ENCODE results near the gene CCDC141. TPM values are rescaled to one million over a fixed set of nuclear protein-coding genes. Genes with fewer than 3 reads are reported as not detected.
"Not testable (repeated sequence)": the region's sequence is repeated elsewhere in the genome, so short reads cannot be mapped to it uniquely, and the experiment has no call there.

The CCDC141 gene
- total RNA-seq, 1 donor from 2014 or later: 61.6 TPM

DNA sequence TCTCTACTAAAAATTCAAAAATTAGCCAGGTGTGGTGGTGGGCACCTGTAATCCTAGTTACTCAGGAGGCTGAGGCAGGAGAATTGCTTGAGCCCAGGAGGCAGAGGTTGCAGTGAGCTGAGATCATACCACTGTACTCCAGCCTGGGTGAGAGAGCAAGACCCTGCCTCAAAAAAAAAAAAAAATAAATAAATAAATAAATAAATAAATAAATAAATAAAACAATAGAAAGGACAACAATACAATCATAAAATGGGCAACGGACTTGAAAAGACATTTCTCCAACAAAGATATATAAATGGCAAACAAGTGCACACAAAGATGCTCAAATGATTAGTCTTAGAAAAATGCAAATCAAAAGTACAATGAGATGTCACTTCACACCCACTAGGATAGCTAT is 60.5 kb downstream of the CCDC141 start:
- H3K27ac ChIP-seq (ENCODE audit: low read depth, low read length); H3K9me3 ChIP-seq (ENCODE audit: control insufficient read depth in 3 of 3, low read length in 3 of 3); H3K4me3 ChIP-seq (ENCODE audit: low read length in 3 of 3); H3K36me3 ChIP-seq (ENCODE audit: control insufficient read depth in 3 of 3, insufficient read depth in 3 of 3, low read length in 3 of 3); H3K4me1 ChIP-seq (ENCODE audit: control insufficient read depth in 3 of 3, insufficient read depth in 3 of 3, low read length in 3 of 3); H3K9ac ChIP-seq (ENCODE audit: low read depth in 1 of 3, low read length in 3 of 3); H3K27me3 ChIP-seq (ENCODE audit: control insufficient read depth in 3 of 3, insufficient read depth in 3 of 3, low read length in 3 of 3): not testable (repeated sequence)

DNA sequence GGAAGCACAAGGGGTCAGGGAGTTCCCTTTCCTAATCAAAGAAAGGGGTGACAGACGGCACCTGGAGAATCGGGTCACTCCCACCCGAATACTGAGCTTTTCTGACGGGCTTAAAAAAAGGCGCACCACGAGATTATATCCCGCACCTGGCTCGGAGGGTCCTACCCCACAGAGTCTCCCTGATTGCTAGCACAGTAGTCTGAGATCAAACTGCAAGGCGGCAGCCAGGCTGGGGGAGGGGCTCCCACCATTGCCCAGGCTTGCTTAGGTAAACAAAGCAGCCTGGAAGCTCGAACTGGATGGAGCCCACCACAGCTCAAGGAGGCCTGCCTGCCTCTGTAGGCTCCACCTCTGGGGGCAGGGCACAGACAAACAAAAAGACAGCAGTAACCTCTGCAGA is 67.3 kb downstream of the CCDC141 start:
- not testable (repeated sequence) for H3K4me1 ChIP-seq (ENCODE audit: control insufficient read depth in 3 of 3, insufficient read depth in 3 of 3, low read length in 3 of 3); H3K27ac ChIP-seq (ENCODE audit: low read depth, low read length); H3K27me3 ChIP-seq (ENCODE audit: control insufficient read depth in 3 of 3, insufficient read depth in 3 of 3, low read length in 3 of 3); H3K4me3 ChIP-seq (ENCODE audit: low read length in 3 of 3); H3K9ac ChIP-seq (ENCODE audit: low read depth in 1 of 3, low read length in 3 of 3); H3K36me3 ChIP-seq (ENCODE audit: control insufficient read depth in 3 of 3, insufficient read depth in 3 of 3, low read length in 3 of 3); H3K9me3 ChIP-seq (ENCODE audit: control insufficient read depth in 3 of 3, low read length in 3 of 3)

DNA sequence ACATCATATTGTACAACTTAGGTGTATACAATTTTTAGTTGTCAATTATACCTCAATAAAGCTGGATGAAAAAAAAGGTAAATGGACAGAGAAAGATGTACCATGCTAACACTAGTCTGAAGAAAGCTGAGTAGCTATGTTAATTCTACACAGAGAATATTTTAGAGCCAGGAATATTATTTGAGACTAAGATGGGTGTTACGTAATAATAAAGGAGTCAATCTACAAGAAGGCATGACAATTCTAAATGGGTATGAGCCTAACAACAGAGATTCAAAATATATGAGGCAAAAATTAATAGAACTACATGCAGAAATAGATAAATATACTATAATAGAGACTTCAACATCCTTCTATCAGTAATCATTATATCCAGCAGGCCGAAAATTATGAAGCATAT is 69.1 kb downstream of the CCDC141 start:
- Histone ChIP-seq H3K4me3 (ENCODE audit: low read length in 3 of 3) (no peak overlapping the region), H3K4me1 (ENCODE audit: control insufficient read depth in 3 of 3, insufficient read depth in 3 of 3, low read length in 3 of 3) (no peaks in the 10 kb centered on the region), H3K27ac (ENCODE audit: low read depth, low read length) (no peak overlapping the region), H3K9me3 (ENCODE audit: control insufficient read depth in 3 of 3, low read length in 3 of 3) (no peaks in the 10 kb centered on the region), H3K9ac (ENCODE audit: low read depth in 1 of 3, low read length in 3 of 3) (no peak overlapping the region), H3K27me3 (ENCODE audit: control insufficient read depth in 3 of 3, insufficient read depth in 3 of 3, low read length in 3 of 3) (no peaks in the 10 kb centered on the region), H3K36me3 (ENCODE audit: control insufficient read depth in 3 of 3, insufficient read depth in 3 of 3, low read length in 3 of 3) (no peaks in the 10 kb centered on the region)

DNA sequence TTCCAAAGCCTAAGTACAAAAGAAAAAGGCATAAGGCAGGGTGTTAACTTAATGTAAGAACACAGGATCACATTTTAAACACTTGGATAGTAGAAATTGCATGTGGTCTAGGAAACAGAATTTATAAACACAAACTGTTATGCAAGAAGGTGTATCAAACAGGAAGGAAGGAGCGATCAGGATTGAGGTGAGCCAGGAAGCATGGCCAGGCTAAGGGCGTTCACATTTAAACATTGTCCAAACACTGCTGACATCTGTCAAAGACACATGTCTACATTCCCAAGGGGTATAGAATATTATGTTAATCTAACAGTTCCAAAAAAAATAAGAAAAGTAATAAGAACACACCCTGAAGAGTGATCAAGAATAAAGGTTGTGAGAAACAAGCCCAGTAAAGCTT is 71.3 kb downstream of the CCDC141 start:
- no peaks in the 10 kb centered on the region for H3K9me3 ChIP-seq (ENCODE audit: control insufficient read depth in 3 of 3, low read length in 3 of 3)

DNA sequence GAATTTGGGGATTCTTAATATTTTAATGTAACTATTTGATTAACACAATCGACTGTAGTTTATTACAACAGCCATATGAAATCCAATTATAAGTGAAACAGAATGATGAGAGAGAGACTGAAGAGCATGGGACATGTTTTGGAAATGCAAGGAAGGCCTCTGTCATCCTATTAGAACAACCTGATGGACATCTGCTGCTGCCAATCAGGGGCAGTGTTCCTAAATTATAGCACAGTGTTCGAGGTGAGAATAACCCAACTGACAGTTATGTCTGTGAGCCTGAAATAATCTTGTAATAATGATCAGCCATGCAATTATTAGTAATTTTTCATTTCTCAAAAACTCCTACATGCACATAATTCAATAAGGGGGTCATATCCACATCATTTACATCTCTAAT is 73.6 kb downstream of the CCDC141 start:
- H3K4me3 ChIP-seq (ENCODE audit: low read length in 3 of 3): no peak overlapping the region
- no peaks in the 10 kb centered on the region for H3K4me1 ChIP-seq (ENCODE audit: control insufficient read depth in 3 of 3, insufficient read depth in 3 of 3, low read length in 3 of 3)
- no peaks in the 10 kb centered on the region for H3K36me3 ChIP-seq (ENCODE audit: control insufficient read depth in 3 of 3, insufficient read depth in 3 of 3, low read length in 3 of 3)
- no peaks in the 10 kb centered on the region for H3K9me3 ChIP-seq (ENCODE audit: control insufficient read depth in 3 of 3, low read length in 3 of 3)
- H3K9ac ChIP-seq (ENCODE audit: low read depth in 1 of 3, low read length in 3 of 3): no peak overlapping the region
- H3K27me3 ChIP-seq (ENCODE audit: control insufficient read depth in 3 of 3, insufficient read depth in 3 of 3, low read length in 3 of 3): no peaks in the 10 kb centered on the region
- H3K27ac ChIP-seq (ENCODE audit: low read depth, low read length): no peak overlapping the region

More for the DNA sequence above, 71.3 kb downstream of the CCDC141 start:
- Histone ChIP-seq H3K9ac (ENCODE audit: low read depth in 1 of 3, low read length in 3 of 3) (no peak overlapping the region), H3K36me3 (ENCODE audit: control insufficient read depth in 3 of 3, insufficient read depth in 3 of 3, low read length in 3 of 3) (no peaks in the 10 kb centered on the region), H3K4me3 (ENCODE audit: low read length in 3 of 3) (no peak overlapping the region), H3K27me3 (ENCODE audit: control insufficient read depth in 3 of 3, insufficient read depth in 3 of 3, low read length in 3 of 3) (no peaks in the 10 kb centered on the region), H3K4me1 (ENCODE audit: control insufficient read depth in 3 of 3, insufficient read depth in 3 of 3, low read length in 3 of 3) (no peaks in the 10 kb centered on the region), H3K27ac (ENCODE audit: low read depth, low read length) (no peak overlapping the region)

DNA sequence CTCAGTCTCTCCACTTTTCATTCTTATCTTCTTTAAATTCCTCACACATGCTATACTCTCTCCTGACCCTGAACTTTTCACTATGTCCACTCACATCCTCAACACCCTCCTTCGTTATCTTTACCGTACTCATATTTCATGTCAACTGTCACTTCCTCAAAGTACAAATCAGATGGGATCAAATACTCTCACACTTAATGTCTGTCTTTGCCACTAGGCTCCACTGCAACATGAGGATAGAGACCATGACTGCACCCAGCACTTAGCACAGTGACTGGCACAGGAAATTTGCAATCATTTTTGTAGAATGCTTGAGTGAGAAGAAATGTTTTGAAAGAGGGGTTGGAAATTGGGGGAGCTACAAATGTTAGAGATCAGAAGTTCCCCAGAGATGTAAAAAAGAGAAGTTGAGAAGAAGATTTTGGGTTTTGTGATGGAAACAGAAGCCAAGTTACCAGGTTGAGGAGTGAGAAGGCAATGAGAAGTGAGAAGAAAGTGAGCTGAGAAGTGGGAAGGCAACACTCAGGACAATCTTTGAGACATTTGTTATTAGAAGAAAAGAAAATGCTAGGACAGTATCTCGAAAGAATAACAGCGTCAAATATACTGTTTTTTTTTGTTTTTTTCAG is 87.0 kb downstream of the CCDC141 start:
- no peak overlapping the region for H3K4me3 ChIP-seq (ENCODE audit: low read length in 3 of 3)
- no peak overlapping the region for H3K9ac ChIP-seq (ENCODE audit: low read depth in 1 of 3, low read length in 3 of 3)
- H3K9me3 ChIP-seq (ENCODE audit: control insufficient read depth in 3 of 3, low read length in 3 of 3): no peaks in the 10 kb centered on the region
- H3K36me3 ChIP-seq (ENCODE audit: control insufficient read depth in 3 of 3, insufficient read depth in 3 of 3, low read length in 3 of 3): no peaks in the 10 kb centered on the region
- no peak overlapping the region for H3K27ac ChIP-seq (ENCODE audit: low read depth, low read length)
- H3K4me1 ChIP-seq (ENCODE audit: control insufficient read depth in 3 of 3, insufficient read depth in 3 of 3, low read length in 3 of 3): no peaks in the 10 kb centered on the region
- no peaks in the 10 kb centered on the region for H3K27me3 ChIP-seq (ENCODE audit: control insufficient read depth in 3 of 3, insufficient read depth in 3 of 3, low read length in 3 of 3)

DNA sequence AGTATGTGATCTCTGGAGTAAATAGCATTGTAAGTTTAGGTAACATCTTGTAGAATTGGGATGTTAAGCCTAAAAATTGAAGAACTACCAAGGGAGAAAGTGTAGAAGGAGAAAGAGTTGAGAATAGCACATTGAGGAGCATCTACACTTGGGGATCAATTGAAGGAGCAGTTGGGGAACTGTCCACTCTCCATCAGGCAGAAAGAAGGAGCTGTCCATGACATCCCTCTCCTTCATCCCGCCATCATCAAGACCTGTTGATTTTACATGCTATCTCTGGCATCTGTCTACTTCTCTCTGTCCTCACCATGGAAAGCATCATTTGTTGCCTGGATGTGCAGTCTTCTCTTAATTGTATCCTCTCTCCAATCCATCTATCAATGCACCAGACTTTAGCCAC is 87.8 kb downstream of the CCDC141 start:
- Histone ChIP-seq H3K27ac (ENCODE audit: low read depth, low read length) (no peak overlapping the region), H3K9ac (ENCODE audit: low read depth in 1 of 3, low read length in 3 of 3) (no peak overlapping the region), H3K9me3 (ENCODE audit: control insufficient read depth in 3 of 3, low read length in 3 of 3) (no peaks in the 10 kb centered on the region), H3K4me3 (ENCODE audit: low read length in 3 of 3) (no peak overlapping the region), H3K36me3 (ENCODE audit: control insufficient read depth in 3 of 3, insufficient read depth in 3 of 3, low read length in 3 of 3) (no peaks in the 10 kb centered on the region), H3K4me1 (ENCODE audit: control insufficient read depth in 3 of 3, insufficient read depth in 3 of 3, low read length in 3 of 3) (no peaks in the 10 kb centered on the region), H3K27me3 (ENCODE audit: control insufficient read depth in 3 of 3, insufficient read depth in 3 of 3, low read length in 3 of 3) (no peaks in the 10 kb centered on the region)

DNA sequence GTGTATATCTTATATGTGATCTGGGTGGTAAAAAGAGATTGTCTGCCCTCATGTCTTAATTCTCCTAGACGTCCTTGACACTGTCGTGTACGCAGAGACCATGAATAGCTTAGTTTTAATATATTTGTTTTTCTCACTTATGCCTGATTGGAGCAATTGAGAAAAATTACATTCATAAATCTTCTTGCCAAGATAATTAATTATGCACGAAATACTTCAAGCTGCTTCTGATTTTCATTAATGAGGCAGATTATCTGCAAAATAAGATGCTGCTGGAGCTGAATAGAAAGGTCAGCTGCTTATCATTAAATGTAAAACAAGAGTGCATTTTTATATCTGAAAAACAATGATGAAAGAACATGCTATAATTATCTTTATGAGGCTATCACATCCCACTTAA is 95.9 kb downstream of the CCDC141 start:
- Histone ChIP-seq H3K27me3 (ENCODE audit: control insufficient read depth in 3 of 3, insufficient read depth in 3 of 3, low read length in 3 of 3) (no peaks in the 10 kb centered on the region), H3K27ac (ENCODE audit: low read depth, low read length) (no peak overlapping the region), H3K36me3 (ENCODE audit: control insufficient read depth in 3 of 3, insufficient read depth in 3 of 3, low read length in 3 of 3) (no peaks in the 10 kb centered on the region), H3K9ac (ENCODE audit: low read depth in 1 of 3, low read length in 3 of 3) (no peak overlapping the region), H3K9me3 (ENCODE audit: control insufficient read depth in 3 of 3, low read length in 3 of 3) (no peaks in the 10 kb centered on the region), H3K4me3 (ENCODE audit: low read length in 3 of 3) (no peak overlapping the region), H3K4me1 (ENCODE audit: control insufficient read depth in 3 of 3, insufficient read depth in 3 of 3, low read length in 3 of 3) (no peaks in the 10 kb centered on the region)

DNA sequence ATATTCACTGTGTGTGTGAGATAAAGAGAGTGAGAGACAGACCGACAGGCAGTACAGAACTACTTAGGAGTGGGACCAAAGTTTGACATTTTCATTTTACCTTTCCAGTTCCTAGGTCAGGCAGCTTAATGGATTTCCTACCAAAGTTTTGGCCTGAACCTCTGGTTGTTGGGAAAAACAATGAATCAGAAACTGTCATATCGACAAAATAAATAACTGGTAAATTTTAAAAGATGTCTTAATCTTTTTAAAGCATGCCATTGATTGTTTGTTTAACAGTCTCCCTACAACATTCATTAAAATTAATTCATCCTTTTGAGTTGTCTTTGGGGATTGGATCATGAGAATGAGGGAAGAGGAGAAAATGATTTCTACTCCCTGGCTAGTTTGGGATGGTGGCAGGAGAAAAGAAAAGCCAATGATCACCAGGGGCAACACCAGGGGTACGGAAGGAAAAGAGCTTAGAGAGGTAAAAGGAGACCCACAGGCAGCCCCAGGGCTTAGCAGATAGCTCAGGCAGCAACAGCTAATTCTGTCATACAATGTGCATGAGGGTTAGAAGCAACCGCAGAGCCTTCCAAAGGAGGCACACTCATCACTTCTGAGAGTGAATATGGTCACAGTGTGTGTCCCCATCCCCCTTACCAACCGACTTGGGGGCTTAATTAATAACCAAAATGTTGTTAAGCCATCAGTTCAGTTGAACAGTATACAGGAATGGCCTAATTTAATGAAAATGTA is 98.5 kb downstream of the CCDC141 start:
- Histone ChIP-seq H3K4me3 (ENCODE audit: low read length in 3 of 3) (no peak overlapping the region), H3K27ac (ENCODE audit: low read depth, low read length) (no peak overlapping the region), H3K36me3 (ENCODE audit: control insufficient read depth in 3 of 3, insufficient read depth in 3 of 3, low read length in 3 of 3) (no peaks in the 10 kb centered on the region), H3K4me1 (ENCODE audit: control insufficient read depth in 3 of 3, insufficient read depth in 3 of 3, low read length in 3 of 3) (peaks cover 0 to 2% (median 0%) of the 10 kb centered on the region in 3 donors), H3K9ac (ENCODE audit: low read depth in 1 of 3, low read length in 3 of 3) (no peak overlapping the region), H3K27me3 (ENCODE audit: control insufficient read depth in 3 of 3, insufficient read depth in 3 of 3, low read length in 3 of 3) (no peaks in the 10 kb centered on the region), H3K9me3 (ENCODE audit: control insufficient read depth in 3 of 3, low read length in 3 of 3) (no peaks in the 10 kb centered on the region)

DNA sequence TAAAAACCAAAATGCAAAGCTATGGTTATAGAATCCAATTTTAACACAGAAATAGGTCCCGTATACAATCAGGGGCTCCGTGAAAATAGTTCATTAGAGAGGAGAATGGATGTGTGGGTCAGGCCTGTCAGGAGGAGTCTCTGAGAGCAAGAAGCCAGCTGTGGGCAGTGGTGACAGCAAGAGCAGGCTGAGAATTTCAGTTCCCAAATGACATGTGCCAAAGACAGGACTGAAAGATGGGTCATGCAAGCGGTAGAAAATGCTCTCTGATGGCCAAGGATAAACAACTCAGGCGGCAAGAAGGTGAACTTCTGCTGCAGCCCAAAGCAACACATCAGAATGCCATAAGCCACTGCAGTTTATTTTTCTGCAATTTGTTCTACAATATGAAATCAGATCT is 100.4 kb downstream of the CCDC141 start:
- H3K9ac ChIP-seq (ENCODE audit: low read depth in 1 of 3, low read length in 3 of 3): no peak overlapping the region
- no peaks in the 10 kb centered on the region for H3K9me3 ChIP-seq (ENCODE audit: control insufficient read depth in 3 of 3, low read length in 3 of 3)
- H3K27me3 ChIP-seq (ENCODE audit: control insufficient read depth in 3 of 3, insufficient read depth in 3 of 3, low read length in 3 of 3): no peaks in the 10 kb centered on the region
- no peaks in the 10 kb centered on the region for H3K36me3 ChIP-seq (ENCODE audit: control insufficient read depth in 3 of 3, insufficient read depth in 3 of 3, low read length in 3 of 3)
- H3K4me3 ChIP-seq (ENCODE audit: low read length in 3 of 3): no peak overlapping the region
- peaks cover 0 to 3% (median 2%) of the 10 kb centered on the region in 3 donors for H3K4me1 ChIP-seq (ENCODE audit: control insufficient read depth in 3 of 3, insufficient read depth in 3 of 3, low read length in 3 of 3)
- H3K27ac ChIP-seq (ENCODE audit: low read depth, low read length): no peak overlapping the region

Measured in skeletal muscle tissue (tissue), 4 donors.